ENCODE data around the gene FBRSL1. TPM values are rescaled to one million over a fixed set of nuclear protein-coding genes. Genes with fewer than 3 reads are reported as not detected.

Gene FBRSL1
- polyA plus RNA-seq, 3 donors, result 0.39 to 28.7 (median 0.74) TPM

DNA sequence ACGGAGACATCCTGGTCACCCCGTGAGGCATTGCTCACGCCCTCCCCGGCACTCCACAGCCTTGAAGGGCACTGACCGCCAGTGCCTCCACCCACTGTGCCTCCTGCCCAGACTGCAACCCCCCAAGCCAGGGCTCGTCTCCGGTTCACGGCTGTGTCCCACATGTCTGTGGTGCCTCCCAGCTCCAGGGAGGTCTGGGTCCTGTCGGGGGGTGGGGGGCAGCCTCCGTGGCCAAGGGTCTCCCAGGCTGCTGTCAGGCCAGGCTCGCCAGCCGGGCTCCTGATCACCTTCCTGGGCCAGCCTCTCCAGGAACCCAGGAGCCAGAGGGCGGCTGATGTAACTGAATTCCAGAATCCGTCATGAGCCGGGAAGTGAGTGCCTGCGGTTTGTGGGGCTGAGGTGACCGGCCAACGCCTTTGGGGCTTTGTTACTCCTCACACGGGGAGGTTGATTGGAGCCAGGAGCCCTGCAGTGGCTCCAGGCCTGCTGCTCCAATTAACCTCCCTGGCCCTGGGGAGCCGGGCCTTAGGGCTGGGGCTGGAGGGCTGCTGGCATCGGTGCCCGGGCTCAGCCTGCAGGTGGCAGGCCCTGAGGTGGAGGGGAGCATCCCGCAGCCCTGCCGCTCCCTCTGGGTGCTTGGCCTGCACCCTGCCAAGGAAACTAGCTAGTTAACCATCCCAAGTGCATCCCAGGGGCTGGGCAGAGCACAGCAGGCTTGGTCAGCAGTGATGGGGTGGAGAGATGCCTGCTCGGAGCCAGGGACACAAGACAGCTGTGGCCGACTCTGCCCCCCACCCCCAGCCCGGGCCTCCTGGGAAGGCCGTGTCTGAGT is 36.4 kb upstream of the FBRSL1 start:
- H3K27me3 Mint-ChIP-seq (ENCODE audit: low read depth in 3 of 3), result peaks cover 24 to 44% (median 28%) of the 10 kb centered on the region in 3 donors
- H3K79me2 ChIP-seq (ENCODE audit: insufficient read depth, low read length), result no peaks in the 10 kb centered on the region
- H3K4me1 Mint-ChIP-seq, result no peaks in the 10 kb centered on the region
- TF ChIP-seq, protein P1, sequence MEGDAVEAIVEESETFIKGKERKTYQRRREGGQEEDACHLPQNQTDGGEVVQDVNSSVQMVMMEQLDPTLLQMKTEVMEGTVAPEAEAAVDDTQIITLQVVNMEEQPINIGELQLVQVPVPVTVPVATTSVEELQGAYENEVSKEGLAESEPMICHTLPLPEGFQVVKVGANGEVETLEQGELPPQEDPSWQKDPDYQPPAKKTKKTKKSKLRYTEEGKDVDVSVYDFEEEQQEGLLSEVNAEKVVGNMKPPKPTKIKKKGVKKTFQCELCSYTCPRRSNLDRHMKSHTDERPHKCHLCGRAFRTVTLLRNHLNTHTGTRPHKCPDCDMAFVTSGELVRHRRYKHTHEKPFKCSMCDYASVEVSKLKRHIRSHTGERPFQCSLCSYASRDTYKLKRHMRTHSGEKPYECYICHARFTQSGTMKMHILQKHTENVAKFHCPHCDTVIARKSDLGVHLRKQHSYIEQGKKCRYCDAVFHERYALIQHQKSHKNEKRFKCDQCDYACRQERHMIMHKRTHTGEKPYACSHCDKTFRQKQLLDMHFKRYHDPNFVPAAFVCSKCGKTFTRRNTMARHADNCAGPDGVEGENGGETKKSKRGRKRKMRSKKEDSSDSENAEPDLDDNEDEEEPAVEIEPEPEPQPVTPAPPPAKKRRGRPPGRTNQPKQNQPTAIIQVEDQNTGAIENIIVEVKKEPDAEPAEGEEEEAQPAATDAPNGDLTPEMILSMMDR (IDR thresholded peaks at IDR 0.05), result no peak
- no peak overlapping the region for H2AFZ ChIP-seq (ENCODE audit: insufficient read depth, low read depth, low read length, poor library complexity, severe bottlenecking)
- peaks cover 0 to 25% of the 10 kb centered on the region in 2 donors for H3K27me3 ChIP-seq (ENCODE audit: control insufficient read depth in 2 of 2, insufficient read depth in 2 of 2, low read length in 2 of 2)
- 95% methylated on average over 20 of the region's 28 CpGs for WGBS (ENCODE audit: insufficient coverage)
- no peaks in the 10 kb centered on the region for H3K9me3 ChIP-seq (replicated peaks in 1 of 2; ENCODE audit: control insufficient read depth in 1 of 2, insufficient read depth in 1 of 2, low read length in 2 of 2)
- no peak overlapping the region for H3K4me3 ChIP-seq (replicated peaks in 1 of 3; ENCODE audit: low read depth in 2 of 3, low read length in 3 of 3)
- H3K4me3 Mint-ChIP-seq, result no peak overlapping the region
- no peak overlapping the region for H3K9ac ChIP-seq (ENCODE audit: insufficient read depth, low read length, poor library complexity, severe bottlenecking)
- no peak for DNase-seq
- H3K4me1 ChIP-seq (ENCODE audit: control insufficient read depth in 1 of 2, insufficient read depth in 2 of 2, low read length in 2 of 2), result peaks cover 0 to 2% of the 10 kb centered on the region in 2 donors
- H3K36me3 Mint-ChIP-seq, result no peaks in the 10 kb centered on the region
- no peak overlapping the region for H3K27ac ChIP-seq (ENCODE audit: low read depth in 1 of 2, low read length in 2 of 2)
- no peaks in the 10 kb centered on the region for H4K20me1 ChIP-seq (ENCODE audit: insufficient read depth, low read length)
- H3K4me2 ChIP-seq (replicated peaks; ENCODE audit: extremely low read depth, low read length, poor library complexity, severe bottlenecking), result no peak overlapping the region
- H3K27ac Mint-ChIP-seq, result no peak overlapping the region
- no peaks in the 10 kb centered on the region for H3K36me3 ChIP-seq (replicated peaks in 1 of 2; ENCODE audit: control insufficient read depth in 1 of 2, insufficient read depth in 2 of 2, low read length in 2 of 2)
- intact Hi-C loops (cut with micrococcal nuclease), result no loop called here
- H3K9me3 Mint-ChIP-seq, result peaks cover 0 to 7% (median 0%) of the 10 kb centered on the region in 7 donors

DNA sequence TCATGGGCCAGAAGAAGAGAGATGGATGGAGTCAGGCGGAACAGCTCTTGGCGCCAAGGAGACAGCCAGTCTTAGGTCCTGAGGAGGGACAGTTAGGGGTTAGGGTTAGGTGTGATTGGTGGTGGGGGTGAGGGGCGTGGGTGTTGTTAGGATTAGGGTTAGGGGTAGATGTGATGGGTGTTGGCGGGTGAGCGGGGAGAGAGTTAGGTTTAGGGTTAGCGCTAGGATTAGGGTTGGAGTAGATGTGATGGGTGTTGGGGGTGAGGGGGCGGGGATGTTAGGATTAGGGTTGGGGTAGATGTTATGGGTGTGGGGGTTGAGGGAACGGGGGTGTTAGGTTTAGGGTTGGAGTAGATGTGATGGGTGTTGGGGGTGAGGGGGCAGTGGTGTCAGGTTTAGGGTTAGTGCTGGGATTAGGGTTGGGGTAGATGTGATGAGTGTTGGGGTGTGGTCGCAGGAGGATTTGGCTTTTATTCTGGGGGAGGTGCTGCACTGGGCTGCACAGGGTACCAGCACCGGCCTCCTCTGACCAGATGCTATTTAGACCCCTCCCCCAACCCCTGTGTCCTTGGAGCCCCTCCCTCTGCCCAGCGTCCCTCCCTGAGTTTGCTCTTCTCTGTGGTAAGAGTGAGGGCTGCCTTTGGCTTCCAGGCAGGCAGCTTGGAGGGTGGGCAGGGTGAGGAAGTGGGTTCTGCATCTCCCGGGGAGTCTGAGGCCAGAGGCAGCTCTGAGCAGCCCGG is 35.6 kb upstream of the FBRSL1 start:
- Mint-ChIP-seq H3K4me3 (no peak overlapping the region), H3K4me1 (no peaks in the 10 kb centered on the region), H3K9me3 (peaks cover 0 to 7% (median 0%) of the 10 kb centered on the region in 7 donors), H3K27ac (no peak overlapping the region), H3K27me3 (ENCODE audit: low read depth in 3 of 3) (peaks cover 24 to 42% (median 26%) of the 10 kb centered on the region in 3 donors), H3K36me3 (no peaks in the 10 kb centered on the region)
- 76% methylated on average over 10 of the region's 13 CpGs for WGBS (ENCODE audit: insufficient coverage)
- no peak for DNase-seq
- Histone ChIP-seq H3K4me1 (ENCODE audit: control insufficient read depth in 1 of 2, insufficient read depth in 2 of 2, low read length in 2 of 2) (peaks cover 0 to 2% of the 10 kb centered on the region in 2 donors), H3K9ac (ENCODE audit: insufficient read depth, low read length, poor library complexity, severe bottlenecking) (no peak overlapping the region), H3K79me2 (ENCODE audit: insufficient read depth, low read length) (no peaks in the 10 kb centered on the region), H2AFZ (ENCODE audit: insufficient read depth, low read depth, low read length, poor library complexity, severe bottlenecking) (no peak overlapping the region), H3K27me3 (ENCODE audit: control insufficient read depth in 2 of 2, insufficient read depth in 2 of 2, low read length in 2 of 2) (peaks cover 0 to 27% of the 10 kb centered on the region in 2 donors), H4K20me1 (ENCODE audit: insufficient read depth, low read length) (no peaks in the 10 kb centered on the region), H3K4me3 (replicated peaks in 1 of 3; ENCODE audit: low read depth in 2 of 3, low read length in 3 of 3) (no peak overlapping the region), H3K27ac (ENCODE audit: low read depth in 1 of 2, low read length in 2 of 2) (no peak overlapping the region), H3K4me2 (replicated peaks; ENCODE audit: extremely low read depth, low read length, poor library complexity, severe bottlenecking) (no peak overlapping the region), H3K9me3 (replicated peaks in 1 of 2; ENCODE audit: control insufficient read depth in 1 of 2, insufficient read depth in 1 of 2, low read length in 2 of 2) (no peaks in the 10 kb centered on the region), H3K36me3 (replicated peaks in 1 of 2; ENCODE audit: control insufficient read depth in 1 of 2, insufficient read depth in 2 of 2, low read length in 2 of 2) (no peaks in the 10 kb centered on the region)
- intact Hi-C loops (cut with micrococcal nuclease), result no loop called here
- TF ChIP-seq, protein P1 (IDR thresholded peaks at IDR 0.05), result no peak
